Measurements from ENCODE around the gene LDLRAD3.

Gene LDLRAD3

GRCh38 chr11:36148701-36149100, 204.8 kb downstream of the LDLRAD3 start:
- no peak overlapping the region for H3K4me3 ChIP-seq (ENCODE audit: low read length)
- no peaks in the 10 kb centered on the region for H3K4me1 ChIP-seq (ENCODE audit: control insufficient read depth, low read depth, low read length)
- no peak overlapping the region for H3K23ac ChIP-seq (ENCODE audit: low read length)
- no peak overlapping the region for H3K4ac ChIP-seq (ENCODE audit: low read depth, low read length)
- no peak for DNase-seq
- H4K8ac ChIP-seq (ENCODE audit: low read depth, low read length) = no peak overlapping the region
- H4K5ac ChIP-seq (ENCODE audit: low read length) = no peak overlapping the region
- H2BK15ac ChIP-seq (replicated peaks; ENCODE audit: low read depth) = no peak overlapping the region
- H3K79me2 ChIP-seq (ENCODE audit: control insufficient read depth, insufficient read depth, low read length) = no peaks in the 10 kb centered on the region
- H3K27ac ChIP-seq (ENCODE audit: low read depth, low read length) = no peak overlapping the region
- no peak overlapping the region for H2BK5ac ChIP-seq (ENCODE audit: low read length)
- no peak overlapping the region for H3K18ac ChIP-seq (ENCODE audit: low read length)
- no peak overlapping the region for H3K9ac ChIP-seq (ENCODE audit: low read length)
- H2BK120ac ChIP-seq (ENCODE audit: low read depth, low read length) = no peak overlapping the region
- H3K56ac ChIP-seq (ENCODE audit: low read length) = no peak overlapping the region
- H3K36me3 ChIP-seq (ENCODE audit: control insufficient read depth, insufficient read depth, low read length) = no peaks in the 10 kb centered on the region
- H3K27me3 ChIP-seq (ENCODE audit: insufficient read depth, low read length, poor library complexity) = no peaks in the 10 kb centered on the region
- WGBS (ENCODE audit: extremely low coverage, insufficient coverage, low lambda C conversion rate) = no CpG with 5 or more reads among the region's 3 CpGs
- H3K4me2 ChIP-seq (ENCODE audit: low read length) = no peak overlapping the region
- H2AK5ac ChIP-seq (ENCODE audit: low read length) = no peak overlapping the region
- H3K79me1 ChIP-seq (ENCODE audit: low read length) = no peaks in the 10 kb centered on the region

GRCh38 chr11:36149538-36150242, 205.8 kb downstream of the LDLRAD3 start:
- peak overlapping the region; percentile 86 for H3K18ac ChIP-seq (ENCODE audit: low read length)
- H3K4me3 ChIP-seq (ENCODE audit: low read length) = no peak overlapping the region
- peak; percentile 100 for DNase-seq
- H3K4ac ChIP-seq (ENCODE audit: low read depth, low read length) = no peak overlapping the region
- H3K36me3 ChIP-seq (ENCODE audit: control insufficient read depth, insufficient read depth, low read length) = no peaks in the 10 kb centered on the region
- H3K79me1 ChIP-seq (ENCODE audit: low read length) = no peaks in the 10 kb centered on the region
- H2BK15ac ChIP-seq (replicated peaks; ENCODE audit: low read depth) = no peak overlapping the region
- no peak overlapping the region for H3K56ac ChIP-seq (ENCODE audit: low read length)
- H3K4me1 ChIP-seq (ENCODE audit: control insufficient read depth, low read depth, low read length) = no peaks in the 10 kb centered on the region
- H3K27me3 ChIP-seq (ENCODE audit: insufficient read depth, low read length, poor library complexity) = no peaks in the 10 kb centered on the region
- H2BK5ac ChIP-seq (ENCODE audit: low read length) = no peak overlapping the region
- no peak overlapping the region for H4K5ac ChIP-seq (ENCODE audit: low read length)
- no peak overlapping the region for H4K8ac ChIP-seq (ENCODE audit: low read depth, low read length)
- H2AK5ac ChIP-seq (ENCODE audit: low read length) = no peak overlapping the region
- no CpG with 5 or more reads among the region's 8 CpGs for WGBS (ENCODE audit: extremely low coverage, insufficient coverage, low lambda C conversion rate)
- H2BK120ac ChIP-seq (ENCODE audit: low read depth, low read length) = no peak overlapping the region
- no peak overlapping the region for H3K23ac ChIP-seq (ENCODE audit: low read length)
- no peak overlapping the region for H3K9ac ChIP-seq (ENCODE audit: low read length)
- no peaks in the 10 kb centered on the region for H3K79me2 ChIP-seq (ENCODE audit: control insufficient read depth, insufficient read depth, low read length)
- peak overlapping the region; percentile 63 for H3K27ac ChIP-seq (ENCODE audit: low read depth, low read length)
- no peak overlapping the region for H3K4me2 ChIP-seq (ENCODE audit: low read length)

- H3K4ac ChIP-seq (ENCODE audit: low read depth, low read length) = peak overlapping the region; percentile 59
- no peak overlapping the region for H3K56ac ChIP-seq (ENCODE audit: low read length)
- no peak overlapping the region for H2BK5ac ChIP-seq (ENCODE audit: low read length)
- no peaks in the 10 kb centered on the region for H3K27me3 ChIP-seq (ENCODE audit: insufficient read depth, low read length, poor library complexity)
- no peak overlapping the region for H3K18ac ChIP-seq (ENCODE audit: low read length)
- H3K79me2 ChIP-seq (ENCODE audit: control insufficient read depth, insufficient read depth, low read length) = no peaks in the 10 kb centered on the region
- H4K5ac ChIP-seq (ENCODE audit: low read length) = no peak overlapping the region
- no CpG with 5 or more reads among the region's 4 CpGs for WGBS (ENCODE audit: extremely low coverage, insufficient coverage, low lambda C conversion rate)
- no peaks in the 10 kb centered on the region for H3K4me1 ChIP-seq (ENCODE audit: control insufficient read depth, low read depth, low read length)
- H3K23ac ChIP-seq (ENCODE audit: low read length) = no peak overlapping the region
- no peak overlapping the region for H2BK15ac ChIP-seq (replicated peaks; ENCODE audit: low read depth)
- no peaks in the 10 kb centered on the region for H3K79me1 ChIP-seq (ENCODE audit: low read length)
- H2AK5ac ChIP-seq (ENCODE audit: low read length) = no peak overlapping the region
- H3K36me3 ChIP-seq (ENCODE audit: control insufficient read depth, insufficient read depth, low read length) = no peaks in the 10 kb centered on the region
- no peak overlapping the region for H2BK120ac ChIP-seq (ENCODE audit: low read depth, low read length)
- no peak for DNase-seq
- no peak overlapping the region for H3K4me3 ChIP-seq (ENCODE audit: low read length)
- H3K27ac ChIP-seq (ENCODE audit: low read depth, low read length) = no peak overlapping the region
- no peak overlapping the region for H4K8ac ChIP-seq (ENCODE audit: low read depth, low read length)
- H3K9ac ChIP-seq (ENCODE audit: low read length) = no peak overlapping the region
- H3K4me2 ChIP-seq (ENCODE audit: low read length) = no peak overlapping the region
Measured at GRCh38 chr11:36150986-36151385, 207.1 kb downstream of the LDLRAD3 start.

GRCh38 chr11:36151933-36152580, 208.2 kb downstream of the LDLRAD3 start:
- Histone ChIP-seq H2AK5ac (ENCODE audit: low read length) (no peak overlapping the region), H2BK120ac (ENCODE audit: low read depth, low read length) (no peak overlapping the region), H3K4me1 (ENCODE audit: control insufficient read depth, low read depth, low read length) (no peaks in the 10 kb centered on the region), H3K18ac (ENCODE audit: low read length) (no peak overlapping the region), H3K27me3 (ENCODE audit: insufficient read depth, low read length, poor library complexity) (no peaks in the 10 kb centered on the region), H3K4ac (ENCODE audit: low read depth, low read length) (no peak overlapping the region), H3K4me3 (ENCODE audit: low read length) (no peak overlapping the region), H3K9ac (ENCODE audit: low read length) (no peak overlapping the region), H3K4me2 (ENCODE audit: low read length) (no peak overlapping the region), H3K27ac (ENCODE audit: low read depth, low read length) (no peak overlapping the region), H3K79me2 (ENCODE audit: control insufficient read depth, insufficient read depth, low read length) (no peaks in the 10 kb centered on the region), H2BK5ac (ENCODE audit: low read length) (no peak overlapping the region), H3K23ac (ENCODE audit: low read length) (no peak overlapping the region), H4K8ac (ENCODE audit: low read depth, low read length) (no peak overlapping the region), H4K5ac (ENCODE audit: low read length) (no peak overlapping the region), H3K36me3 (ENCODE audit: control insufficient read depth, insufficient read depth, low read length) (no peaks in the 10 kb centered on the region), H2BK15ac (replicated peaks; ENCODE audit: low read depth) (no peak overlapping the region), H3K56ac (ENCODE audit: low read length) (no peak overlapping the region), H3K79me1 (ENCODE audit: low read length) (no peaks in the 10 kb centered on the region)
- WGBS (ENCODE audit: extremely low coverage, insufficient coverage, low lambda C conversion rate) = 100% methylated on average over 1 of the region's 7 CpGs
- no peak for DNase-seq

GRCh38 chr11:36153551-36153950, 209.7 kb downstream of the LDLRAD3 start:
- Histone ChIP-seq H3K23ac (ENCODE audit: low read length) (no peak overlapping the region), H3K4ac (ENCODE audit: low read depth, low read length) (no peak overlapping the region), H3K4me2 (ENCODE audit: low read length) (no peak overlapping the region), H2BK5ac (ENCODE audit: low read length) (no peak overlapping the region), H2AK5ac (ENCODE audit: low read length) (no peak overlapping the region), H3K56ac (ENCODE audit: low read length) (no peak overlapping the region), H3K36me3 (ENCODE audit: control insufficient read depth, insufficient read depth, low read length) (no peaks in the 10 kb centered on the region), H3K27me3 (ENCODE audit: insufficient read depth, low read length, poor library complexity) (no peaks in the 10 kb centered on the region), H3K4me3 (ENCODE audit: low read length) (no peak overlapping the region), H2BK120ac (ENCODE audit: low read depth, low read length) (no peak overlapping the region), H3K18ac (ENCODE audit: low read length) (no peak overlapping the region), H4K8ac (ENCODE audit: low read depth, low read length) (no peak overlapping the region), H3K79me1 (ENCODE audit: low read length) (no peaks in the 10 kb centered on the region), H4K5ac (ENCODE audit: low read length) (no peak overlapping the region), H3K9ac (ENCODE audit: low read length) (no peak overlapping the region), H3K4me1 (ENCODE audit: control insufficient read depth, low read depth, low read length) (no peaks in the 10 kb centered on the region), H3K79me2 (ENCODE audit: control insufficient read depth, insufficient read depth, low read length) (no peaks in the 10 kb centered on the region), H3K27ac (ENCODE audit: low read depth, low read length) (no peak overlapping the region), H2BK15ac (replicated peaks; ENCODE audit: low read depth) (no peak overlapping the region)
- no CpG with 5 or more reads among the region's 2 CpGs for WGBS (ENCODE audit: extremely low coverage, insufficient coverage, low lambda C conversion rate)
- DNase-seq = peak; percentile 73
